Measurements from ENCODE around the gene ACOX3. TPM values are rescaled to one million over a fixed set of nuclear protein-coding genes. Genes with fewer than 3 reads are reported as not detected.

ACOX3 gene
- total RNA-seq, 6 donors from 2014 or later = 23.7 to 56.6 (median 31.8) TPM

GRCh38 chr4:8394806-8395205, 45.7 kb downstream of the ACOX3 start:
- ATAC-seq (ENCODE audit: low FRiP score in 2 of 2) (no peak), DNase-seq (no peak)
- TF ChIP-seq EP300 (IDR thresholded peaks at IDR 0.05) = no peak
- no peak for TF ChIP-seq POLR2AphosphoS5 (IDR thresholded peaks at IDR 0.05)
- TF ChIP-seq POLR2A (IDR thresholded peaks at IDR 0.05) = no peak
- TF ChIP-seq CTCF (IDR thresholded peaks at IDR 0.05) = no peak
- Histone ChIP-seq H3K9me3 (no peaks in the 10 kb centered on the region), H3K27ac (peak overlapping the region in 1 of 4 donors; percentile 21), H3K4me3 (no peak overlapping the region), H3K27me3 (no peaks in the 10 kb centered on the region), H3K36me3 (peaks cover 0 to 71% (median 29%) of the 10 kb centered on the region in 4 donors), H3K4me1 (peaks cover 0 to 12% (median 0%) of the 10 kb centered on the region in 4 donors)
- WGBS, 2 donors = 95 to 97% methylated on average over 5 to 12 of the region's 12 CpGs

GRCh38 chr4:8394061-8394519, 46.4 kb downstream of the ACOX3 start:
- Histone ChIP-seq H3K4me1 (peaks cover 0 to 12% (median 0%) of the 10 kb centered on the region in 4 donors), H3K9me3 (no peaks in the 10 kb centered on the region), H3K36me3 (peaks cover 0 to 71% (median 30%) of the 10 kb centered on the region in 4 donors), H3K4me3 (no peak overlapping the region), H3K27me3 (no peaks in the 10 kb centered on the region), H3K27ac (peak overlapping the region in 1 of 4 donors; percentile 21)
- DNase-seq = peak in 1 of 2 donors; percentile 89
- TF ChIP-seq POLR2AphosphoS5 (IDR thresholded peaks at IDR 0.05) (peak in 1 of 2 donors; percentile 23), EP300 (IDR thresholded peaks at IDR 0.05) (no peak)
- peak in 1 of 2 donors; percentile 80 for ATAC-seq (ENCODE audit: low FRiP score in 2 of 2)
- WGBS, 2 donors = 67 to 76% methylated on average over 19 of the region's 19 CpGs

DNA sequence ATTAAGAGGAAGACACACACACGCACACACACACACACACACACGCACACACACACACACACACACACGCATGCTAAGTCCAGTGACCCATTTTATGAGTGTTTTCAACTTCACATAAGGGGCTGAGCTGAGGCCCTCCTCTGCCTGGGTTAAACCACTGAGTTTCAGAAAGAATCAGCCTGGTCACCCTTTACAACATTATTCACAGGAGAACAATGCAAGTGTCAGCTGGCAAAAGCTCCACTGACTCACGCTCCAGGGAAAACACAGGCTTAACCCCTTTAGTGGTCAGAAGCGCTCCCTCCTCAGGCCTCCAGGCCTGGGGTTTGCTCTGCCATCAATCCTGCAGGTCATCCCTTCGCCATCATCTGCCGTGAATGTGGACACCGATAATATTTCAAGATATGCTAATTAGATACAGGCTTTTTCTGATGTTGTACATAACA, 46.9 kb downstream of the ACOX3 start:
- 65 to 75% methylated on average over 8 of the region's 8 CpGs for WGBS, 2 donors
- DNase-seq = no peak

GRCh38 chr4:8392591-8393190, 47.8 kb downstream of the ACOX3 start:
- Histone ChIP-seq H3K4me3 (no peak overlapping the region), H3K36me3 (peaks cover 0 to 72% (median 38%) of the 10 kb centered on the region in 4 donors), H3K4me1 (peaks cover 0 to 12% (median 0%) of the 10 kb centered on the region in 4 donors), H3K9me3 (no peaks in the 10 kb centered on the region), H3K27me3 (no peaks in the 10 kb centered on the region), H3K27ac (peak overlapping the region in 2 of 4 donors; percentile 2 to 39)
- WGBS, 2 donors = 89 to 90% methylated on average over 15 of the region's 15 CpGs
- ATAC-seq (ENCODE audit: low FRiP score in 2 of 2) (no peak), DNase-seq (no peak)
- TF ChIP-seq POLR2A (IDR thresholded peaks at IDR 0.05) (no peak), CTCF (IDR thresholded peaks at IDR 0.05) (no peak), POLR2AphosphoS5 (IDR thresholded peaks at IDR 0.05) (no peak), EP300 (IDR thresholded peaks at IDR 0.05) (no peak)

More for the DNA sequence above, 46.9 kb downstream of the ACOX3 start:
- Histone ChIP-seq H3K9me3 (no peaks in the 10 kb centered on the region), H3K36me3 (peaks cover 0 to 71% (median 31%) of the 10 kb centered on the region in 4 donors), H3K27ac (no peak overlapping the region), H3K4me1 (peaks cover 0 to 12% (median 0%) of the 10 kb centered on the region in 4 donors), H3K4me3 (no peak overlapping the region), H3K27me3 (no peaks in the 10 kb centered on the region)
- no peak for TF ChIP-seq POLR2A (IDR thresholded peaks at IDR 0.05)
- TF ChIP-seq POLR2AphosphoS5 (IDR thresholded peaks at IDR 0.05) = peak in 1 of 2 donors; percentile 9
- peak; percentile 74 to 83 for ATAC-seq (ENCODE audit: low FRiP score in 2 of 2)

DNA sequence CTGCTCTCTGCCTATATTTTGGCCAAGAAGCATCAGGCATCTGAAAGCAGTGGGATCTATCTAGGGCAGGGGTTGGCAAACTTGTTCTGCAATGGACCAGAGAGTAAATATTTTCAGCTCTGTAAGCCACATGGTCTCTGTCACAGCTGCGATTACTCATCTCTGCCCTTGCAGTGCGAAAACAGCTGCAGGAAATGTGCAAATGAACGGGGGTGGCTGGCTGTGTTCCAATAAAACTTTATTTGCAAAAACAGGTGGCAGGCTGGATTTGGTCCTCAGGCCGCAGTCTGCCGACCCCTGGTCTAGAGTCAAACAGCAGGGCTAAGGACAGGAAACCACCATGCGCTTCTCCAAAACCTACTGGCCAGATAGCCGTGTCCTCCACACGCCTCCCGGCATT, 48.6 kb downstream of the ACOX3 start:
- Histone ChIP-seq H3K27ac (no peak overlapping the region), H3K27me3 (no peaks in the 10 kb centered on the region), H3K9me3 (no peaks in the 10 kb centered on the region), H3K4me1 (peaks cover 0 to 12% (median 0%) of the 10 kb centered on the region in 4 donors), H3K4me3 (no peak overlapping the region), H3K36me3 (peaks cover 2 to 73% (median 41%) of the 10 kb centered on the region in 4 donors)
- WGBS, 2 donors = 70 to 73% methylated on average over 9 of the region's 9 CpGs
- TF ChIP-seq CTCF (IDR thresholded peaks at IDR 0.05) = no peak
- TF ChIP-seq POLR2AphosphoS5 (IDR thresholded peaks at IDR 0.05) = peak; percentile 75 to 81
- TF ChIP-seq EP300 (IDR thresholded peaks at IDR 0.05) = peak in 1 of 4 donors; percentile 9
- no peak for TF ChIP-seq POLR2A (IDR thresholded peaks at IDR 0.05)
- ATAC-seq (ENCODE audit: low FRiP score in 2 of 2) (peak in 1 of 2 donors; percentile 35), DNase-seq (peak in 1 of 2 donors; percentile 30)
